HG03196 (cell line): ENCODE measurements around the gene PRPH.
"Not testable (repeated sequence)": the region's sequence is repeated elsewhere in the genome, so short reads cannot be mapped to it uniquely, and the experiment has no call there.

ENCODE experiments used
- ATAC-seq: cut with Tn5 transposase; IDR thresholded peaks from one replicate; pipeline ENCODE4 v1.9.1; 2021; ENCODE audit not compliant: unreplicated experiment

PRPH gene

DNA sequence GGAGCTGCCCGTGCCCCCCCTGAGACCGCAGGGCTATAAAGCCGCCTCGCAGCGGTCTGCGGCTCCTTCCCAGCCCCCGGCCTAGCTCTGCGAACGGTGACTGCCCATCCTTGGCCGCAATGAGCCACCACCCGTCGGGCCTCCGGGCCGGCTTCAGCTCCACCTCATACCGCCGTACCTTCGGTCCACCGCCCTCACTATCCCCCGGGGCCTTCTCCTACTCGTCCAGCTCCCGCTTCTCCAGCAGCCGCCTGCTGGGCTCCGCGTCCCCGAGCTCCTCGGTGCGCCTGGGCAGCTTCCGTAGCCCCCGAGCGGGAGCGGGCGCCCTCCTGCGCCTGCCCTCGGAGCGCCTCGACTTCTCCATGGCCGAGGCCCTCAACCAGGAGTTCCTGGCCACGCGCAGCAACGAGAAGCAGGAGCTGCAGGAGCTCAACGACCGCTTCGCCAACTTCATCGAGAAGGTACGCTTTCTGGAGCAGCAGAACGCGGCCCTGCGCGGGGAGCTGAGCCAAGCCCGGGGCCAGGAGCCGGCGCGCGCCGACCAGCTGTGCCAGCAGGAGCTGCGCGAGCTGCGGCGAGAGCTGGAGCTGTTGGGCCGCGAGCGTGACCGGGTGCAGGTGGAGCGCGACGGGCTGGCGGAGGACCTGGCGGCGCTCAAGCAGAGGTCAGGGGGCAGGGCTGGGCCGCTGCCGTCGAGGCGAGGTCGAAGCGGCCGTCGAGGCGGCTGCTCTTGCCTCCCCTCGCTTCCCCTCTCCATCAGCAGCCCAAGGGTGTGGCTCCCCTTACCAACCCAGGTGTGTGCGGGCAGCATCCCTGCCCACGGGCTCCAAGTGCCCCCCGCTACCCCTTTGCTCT lies at the start of gene PRPH:
Gene PRPH, plus strand, starts transcription at position 66 of the 855 bp plus-strand sequence. Its CDS starts 54 bp downstream, at position 120.
- ATAC-seq = no peak

DNA sequence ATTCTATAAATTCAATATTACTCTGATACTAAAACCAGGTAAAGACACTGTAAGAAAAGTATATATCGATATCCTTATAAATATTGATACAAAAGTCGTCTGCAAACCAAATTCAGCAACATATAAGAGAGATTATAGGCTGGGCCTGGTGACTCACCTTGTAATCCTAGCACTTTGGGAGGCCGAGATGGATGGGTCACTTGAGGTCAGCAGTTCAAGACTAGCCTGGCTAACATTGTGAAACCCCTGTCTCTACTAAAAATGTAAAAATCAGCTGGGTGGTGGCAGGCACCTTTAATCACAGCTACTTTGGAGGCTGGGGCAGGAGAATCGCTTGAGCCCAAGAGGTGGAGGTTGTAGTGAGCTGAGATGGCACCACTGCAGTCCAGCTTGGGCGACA lies 43.6 kb upstream of the PRPH start:
- ATAC-seq = no peak

DNA sequence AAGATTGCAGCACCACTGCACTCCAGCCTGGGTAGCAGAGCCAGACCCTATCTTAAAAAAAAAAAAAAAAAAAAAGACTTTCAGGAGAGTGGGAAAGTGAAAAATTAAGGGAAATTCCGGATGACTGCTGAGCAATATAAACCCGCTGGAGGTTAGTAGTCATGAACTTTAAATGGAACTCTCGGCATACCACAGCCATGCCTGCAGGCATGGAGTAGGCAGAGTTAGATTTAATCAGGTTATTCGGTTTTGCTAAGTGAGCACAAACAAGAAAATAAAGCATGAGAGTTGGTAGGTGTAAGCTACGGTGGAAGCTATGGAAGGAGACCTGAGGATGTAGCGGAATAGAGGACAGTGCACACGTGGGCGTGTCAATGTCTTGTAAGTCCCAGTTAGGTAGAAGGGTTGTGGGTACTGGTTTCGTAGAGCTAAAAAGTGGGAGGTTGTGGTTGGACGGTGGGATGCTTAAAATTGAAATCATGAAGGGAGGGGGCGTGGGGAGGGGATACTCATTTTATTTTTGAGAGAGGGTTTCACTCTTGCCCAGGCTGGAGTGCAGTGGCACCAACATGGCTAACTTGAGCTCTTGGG lies 41.8 kb upstream of the PRPH start:
- no peak for ATAC-seq

DNA sequence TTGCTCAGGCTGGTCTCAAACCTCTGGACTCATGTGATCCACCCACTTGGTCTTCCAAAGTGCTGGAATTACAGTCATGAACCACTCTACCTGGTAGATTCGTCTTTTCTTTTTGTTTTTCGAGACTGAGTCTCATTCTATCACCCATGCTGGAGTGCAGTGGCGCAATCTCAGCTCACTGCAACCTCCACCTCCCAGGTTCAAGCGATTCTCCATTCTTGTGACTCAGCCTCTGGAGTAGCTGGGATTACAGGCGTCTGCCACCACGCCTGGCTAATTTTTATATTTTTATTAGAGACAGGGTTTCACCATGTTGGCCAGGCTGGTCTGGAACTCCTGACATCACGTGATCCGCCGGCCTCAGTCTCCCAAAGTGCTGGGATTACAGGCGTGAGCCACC lies 39.5 kb upstream of the PRPH start:
- ATAC-seq = not testable (repeated sequence)

DNA sequence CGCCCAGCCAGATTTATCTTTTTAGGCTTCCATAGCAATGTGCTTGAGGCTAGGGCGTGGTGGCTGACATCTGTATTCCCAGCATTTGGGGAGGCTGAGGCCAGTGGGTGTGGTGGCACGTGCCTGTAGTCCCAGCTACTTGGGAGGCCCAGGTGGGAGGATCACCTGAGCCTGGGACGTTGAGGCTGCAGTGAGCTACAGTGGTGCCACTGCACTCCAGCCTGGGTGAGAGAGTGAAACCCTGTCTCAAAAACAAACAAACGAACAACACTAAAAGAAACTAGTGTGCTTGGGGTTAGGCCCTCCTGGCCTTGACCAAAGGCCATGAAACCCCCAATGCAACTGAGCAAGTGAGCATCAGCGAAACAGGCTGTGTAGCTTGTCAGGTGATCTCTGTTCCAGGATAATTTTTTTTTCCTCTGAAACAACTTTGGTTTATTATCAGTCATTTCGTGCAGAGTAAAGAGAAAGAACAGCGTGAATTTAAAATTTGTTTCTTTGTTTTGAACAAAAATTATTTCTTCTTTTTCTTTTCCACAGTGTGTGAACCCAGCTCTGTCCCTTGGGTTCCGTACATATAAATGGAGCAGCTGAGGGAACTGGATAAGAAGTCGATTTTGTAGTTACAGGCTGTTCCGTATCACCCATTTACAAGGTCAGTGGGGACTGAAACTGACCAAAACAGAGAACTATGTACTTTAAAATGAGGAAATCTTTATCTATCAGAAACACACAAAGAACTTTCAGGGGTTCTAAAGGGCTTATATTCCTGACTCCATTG lies 38.9 kb upstream of the PRPH start:
- no peak for ATAC-seq

DNA sequence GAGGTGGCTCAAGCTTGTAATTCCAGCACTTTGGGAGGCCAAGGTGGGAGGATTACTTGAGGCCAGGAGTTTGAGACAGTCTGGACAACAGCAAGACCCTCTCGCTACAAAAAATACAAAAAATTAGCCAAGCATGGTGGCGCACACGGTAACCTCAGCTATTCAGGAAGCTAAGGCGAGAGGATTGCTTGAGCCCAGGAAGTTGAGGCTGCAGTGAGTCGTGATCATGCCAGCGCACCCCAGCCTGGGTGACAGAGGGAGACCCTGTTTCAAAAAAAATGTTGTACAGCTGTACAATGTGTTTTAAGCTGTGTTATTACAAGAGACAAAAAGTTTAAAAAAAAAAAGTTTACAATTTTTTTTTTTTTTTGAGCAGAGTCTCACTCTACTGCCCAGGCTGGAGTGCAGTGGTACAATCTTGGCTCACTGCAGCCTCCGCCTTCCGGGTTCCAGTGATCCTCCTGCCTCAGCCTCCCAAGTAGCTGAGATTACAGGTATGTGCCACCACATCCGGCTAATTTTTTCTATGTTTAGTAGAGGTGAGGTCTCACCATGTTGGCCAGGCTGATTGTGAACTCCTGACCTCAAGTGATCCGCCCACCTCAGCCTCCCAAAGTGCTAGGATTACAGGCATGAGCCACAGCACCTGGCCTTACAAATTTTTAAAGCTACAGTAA lies 37.3 kb upstream of the PRPH start:
- ATAC-seq = not testable (repeated sequence)

DNA sequence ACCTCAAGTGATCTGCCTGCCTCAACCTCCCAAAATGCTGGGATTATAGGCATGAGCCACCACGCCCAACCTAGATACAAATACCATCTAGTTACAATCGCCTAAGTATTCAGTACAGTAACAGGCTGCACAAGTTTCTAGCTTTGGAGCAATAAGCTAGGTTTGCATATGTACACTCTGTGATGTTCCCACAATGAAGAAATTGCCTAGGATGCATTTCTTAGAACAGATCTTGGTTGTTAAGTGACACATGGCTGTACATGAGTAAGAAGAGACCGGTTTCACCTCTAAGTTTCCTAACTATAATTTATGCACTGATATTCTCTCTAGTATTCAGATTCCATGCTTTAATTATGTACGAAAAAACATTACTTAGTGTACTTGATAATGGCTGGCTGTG lies 35.5 kb upstream of the PRPH start:
- no peak for ATAC-seq

DNA sequence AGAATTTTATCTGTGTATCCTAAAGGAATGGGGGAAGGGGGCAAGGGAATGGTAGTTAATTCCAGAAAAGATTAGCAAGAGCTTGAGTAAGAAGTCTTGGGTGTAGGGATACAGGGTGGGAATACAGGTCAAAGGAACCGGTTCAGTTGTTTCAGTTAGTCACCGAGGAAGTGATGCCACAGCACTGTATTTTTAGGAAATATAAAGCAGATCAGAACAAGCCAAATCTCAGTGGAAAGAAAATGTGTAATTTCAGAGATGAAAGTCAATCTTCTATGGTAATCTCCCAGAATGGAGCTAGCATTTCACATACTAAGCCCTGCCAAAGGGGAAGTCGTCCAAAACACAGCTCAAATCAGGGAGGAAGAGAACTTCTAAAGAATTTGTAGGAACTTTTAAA lies 34.8 kb upstream of the PRPH start:
- ATAC-seq = no peak

DNA sequence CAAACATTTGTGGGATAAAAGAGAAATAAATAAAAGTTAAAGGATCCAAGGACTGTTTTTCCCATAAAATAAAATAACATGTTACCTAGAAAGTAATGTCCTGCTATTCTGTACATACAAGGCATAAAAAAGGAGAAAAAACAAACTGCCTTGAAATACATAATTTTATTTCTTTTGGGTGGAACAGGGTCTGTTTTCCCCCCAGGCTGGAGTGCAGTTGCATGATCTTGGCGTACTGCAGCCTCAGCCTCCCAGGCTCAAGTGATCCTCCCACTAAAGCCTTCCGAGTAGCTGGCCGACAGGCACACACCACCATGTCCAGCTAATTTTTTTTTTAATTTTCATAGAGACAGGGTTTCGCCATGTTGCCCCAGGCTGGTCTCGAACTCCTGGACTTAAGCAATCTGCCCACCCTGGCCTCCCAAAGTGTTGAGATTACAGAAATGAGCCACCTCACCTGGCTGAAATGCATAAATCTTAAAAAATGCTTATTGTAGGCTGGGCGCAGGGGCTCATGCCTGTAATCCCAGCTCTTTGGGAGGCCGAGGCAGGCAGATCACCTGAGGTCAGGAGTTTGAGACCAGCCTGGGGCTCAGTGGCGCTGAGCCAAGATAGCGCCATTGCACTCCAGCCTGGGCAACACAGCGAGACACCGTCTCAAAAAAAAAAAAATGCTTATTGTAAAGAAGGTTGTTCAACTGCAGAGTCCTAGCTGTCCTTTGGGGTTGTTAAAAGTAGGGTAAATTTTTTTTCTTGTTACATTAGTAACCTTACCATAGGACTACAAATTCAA lies 34.2 kb upstream of the PRPH start:
- no peak for ATAC-seq

DNA sequence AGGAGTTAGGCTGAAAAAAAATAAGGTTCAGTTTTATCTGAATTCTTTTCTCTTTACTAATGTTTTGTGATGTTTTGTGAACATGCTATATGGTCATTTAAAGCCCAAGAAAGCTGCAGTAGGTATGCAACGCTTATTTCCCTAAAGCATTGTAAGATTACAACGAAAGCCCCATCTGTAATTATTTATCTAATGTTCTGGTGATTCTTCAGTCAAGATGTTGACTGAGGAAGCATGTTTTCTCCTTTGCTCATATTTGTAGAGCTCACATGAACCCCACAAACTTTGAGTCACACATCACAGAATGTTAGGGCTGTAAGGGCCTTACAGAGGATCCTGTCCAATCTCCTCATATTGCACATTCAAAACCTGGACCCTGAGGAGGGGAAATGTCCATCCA lies 33.2 kb upstream of the PRPH start:
- ATAC-seq = no peak

DNA sequence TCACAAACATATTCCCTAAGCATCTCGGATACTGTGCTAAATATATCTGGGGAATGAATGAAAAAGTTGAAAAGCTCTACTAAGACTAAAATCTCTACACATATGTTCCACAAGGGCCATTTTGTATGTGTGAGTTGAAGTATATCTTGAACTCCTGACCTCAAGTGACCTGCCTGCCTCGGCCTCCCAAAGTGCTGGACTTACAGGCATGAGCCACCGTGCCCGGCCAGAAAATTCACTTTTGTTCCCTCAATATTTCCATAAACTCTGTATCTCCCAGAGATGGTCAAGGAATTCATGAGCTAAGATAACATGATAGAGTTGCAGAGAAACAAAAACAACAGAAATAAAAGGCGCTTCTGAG lies 31.6 kb upstream of the PRPH start:
- ATAC-seq = no peak

DNA sequence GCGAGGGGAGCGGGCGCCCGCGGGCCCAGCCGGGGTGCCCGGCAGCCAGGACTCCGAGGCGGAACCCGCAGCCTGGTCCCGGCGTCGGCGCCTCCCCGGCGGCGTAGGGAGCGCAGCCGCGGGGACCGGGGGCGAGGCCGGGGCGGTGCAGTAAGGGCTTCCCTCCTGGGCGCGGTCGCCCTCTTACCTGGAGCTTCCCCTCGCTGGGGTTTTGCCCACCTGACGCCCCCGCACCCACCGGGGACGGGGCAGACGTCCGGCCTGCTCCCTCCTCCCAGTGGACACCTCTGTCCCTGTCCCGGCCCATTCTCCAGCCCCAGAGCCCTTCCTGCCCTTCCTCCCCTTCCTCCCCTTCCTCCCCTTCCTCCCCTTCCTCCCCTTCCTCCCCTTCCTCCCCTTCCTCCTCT lies 30.5 kb upstream of the PRPH start:
- ATAC-seq = peak; percentile 11

DNA sequence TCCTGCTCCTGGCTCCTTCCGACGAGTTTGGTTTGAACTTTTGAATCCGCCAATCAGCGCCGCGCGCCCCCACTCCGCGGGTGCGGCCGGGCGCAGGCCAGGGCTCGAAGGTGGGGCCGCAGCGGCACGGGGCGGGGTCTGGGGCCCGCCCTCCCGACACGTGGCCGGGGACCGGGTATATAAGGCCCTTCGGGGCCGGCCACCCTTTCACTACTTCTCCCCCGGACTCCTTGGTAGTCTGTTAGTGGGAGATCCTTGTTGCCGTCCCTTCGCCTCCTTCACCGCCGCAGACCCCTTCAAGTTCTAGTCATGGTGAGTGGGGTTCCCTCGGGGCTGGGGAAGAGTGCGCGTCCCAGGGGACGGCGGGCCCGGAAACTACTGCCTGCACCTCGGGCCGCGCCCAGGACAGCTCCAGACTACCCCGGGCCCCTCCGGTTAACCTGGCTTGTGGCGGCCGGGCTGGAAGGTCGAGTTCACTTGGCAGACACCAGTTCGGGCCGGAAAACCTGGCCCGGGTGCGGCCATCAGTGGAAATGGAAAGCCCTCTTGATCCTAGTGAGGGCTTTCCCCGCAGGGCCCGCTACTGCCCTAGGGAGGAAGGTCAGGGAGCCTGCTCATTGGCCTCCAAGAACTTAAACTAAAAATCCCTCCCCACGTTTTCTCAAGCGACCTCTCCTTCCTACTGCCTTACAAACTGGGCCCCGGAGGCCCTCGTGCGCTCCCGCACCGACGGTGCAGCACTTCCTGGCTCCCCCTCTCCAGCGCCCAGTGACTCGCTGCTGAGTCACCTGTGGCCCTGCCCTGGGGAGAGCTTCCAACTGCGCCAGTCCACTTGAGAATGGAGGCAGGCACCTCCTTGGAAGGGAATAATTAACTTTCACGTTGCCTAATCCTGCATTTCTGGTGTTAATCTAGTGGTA lies 29.8 kb upstream of the PRPH start, which contains the start of gene TUBA1C:
Gene TUBA1C, plus strand, starts transcription at position 210 of the 920 bp plus-strand sequence. Its CDS starts 100 bp downstream, at position 310.
- peak; percentile 88 for ATAC-seq

DNA sequence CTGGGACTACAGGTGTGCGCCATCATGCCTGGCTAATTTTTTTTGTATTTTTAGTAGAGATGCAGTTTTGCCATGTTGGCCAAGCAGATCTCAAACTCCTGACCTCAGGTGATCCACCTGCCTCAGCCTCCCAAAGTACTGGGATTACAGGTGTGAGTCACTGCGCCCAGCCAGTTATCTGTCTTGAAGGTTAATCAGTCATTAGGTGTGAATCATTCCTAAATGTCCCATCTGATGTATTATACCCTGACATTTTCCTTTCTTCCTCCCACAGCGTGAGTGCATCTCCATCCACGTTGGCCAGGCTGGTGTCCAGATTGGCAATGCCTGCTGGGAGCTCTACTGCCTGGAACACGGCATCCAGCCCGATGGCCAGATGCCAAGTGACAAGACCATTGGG lies 25.8 kb upstream of the PRPH start:
- ATAC-seq = not testable (repeated sequence)

DNA sequence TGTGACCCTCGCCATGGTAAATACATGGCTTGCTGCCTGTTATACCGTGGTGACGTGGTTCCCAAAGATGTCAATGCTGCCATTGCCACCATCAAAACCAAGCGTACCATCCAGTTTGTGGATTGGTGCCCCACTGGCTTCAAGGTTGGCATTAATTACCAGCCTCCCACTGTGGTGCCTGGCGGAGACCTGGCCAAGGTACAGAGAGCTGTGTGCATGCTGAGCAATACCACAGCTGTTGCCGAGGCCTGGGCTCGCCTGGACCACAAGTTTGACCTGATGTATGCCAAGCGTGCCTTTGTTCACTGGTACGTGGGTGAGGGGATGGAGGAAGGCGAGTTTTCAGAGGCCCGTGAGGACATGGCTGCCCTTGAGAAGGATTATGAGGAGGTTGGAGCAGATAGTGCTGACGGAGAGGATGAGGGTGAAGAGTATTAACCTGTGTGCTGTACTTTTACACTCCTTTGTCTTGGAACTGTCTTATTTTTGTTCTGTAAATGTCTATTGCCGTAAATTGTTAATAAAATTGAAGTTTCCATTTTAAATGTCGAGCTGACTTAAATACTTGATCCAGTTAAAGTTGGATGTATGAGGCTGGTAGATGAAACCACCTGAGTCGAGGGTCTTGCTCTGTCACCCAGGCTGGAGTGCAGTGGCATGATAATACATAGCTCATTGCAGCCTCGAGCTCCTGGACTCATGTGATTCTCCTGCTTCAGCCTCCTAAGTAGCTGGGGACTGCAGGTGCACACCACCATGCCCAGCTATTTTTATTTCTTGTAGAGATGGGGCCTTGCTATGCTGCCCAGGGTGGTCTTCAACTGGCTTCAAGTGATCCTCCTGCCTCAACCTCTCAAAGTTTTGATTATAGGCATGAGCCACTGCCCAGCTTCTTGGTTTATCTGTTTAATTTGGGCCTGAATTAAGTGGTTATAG lies 21.9 kb upstream of the PRPH start:
- no peak for ATAC-seq

DNA sequence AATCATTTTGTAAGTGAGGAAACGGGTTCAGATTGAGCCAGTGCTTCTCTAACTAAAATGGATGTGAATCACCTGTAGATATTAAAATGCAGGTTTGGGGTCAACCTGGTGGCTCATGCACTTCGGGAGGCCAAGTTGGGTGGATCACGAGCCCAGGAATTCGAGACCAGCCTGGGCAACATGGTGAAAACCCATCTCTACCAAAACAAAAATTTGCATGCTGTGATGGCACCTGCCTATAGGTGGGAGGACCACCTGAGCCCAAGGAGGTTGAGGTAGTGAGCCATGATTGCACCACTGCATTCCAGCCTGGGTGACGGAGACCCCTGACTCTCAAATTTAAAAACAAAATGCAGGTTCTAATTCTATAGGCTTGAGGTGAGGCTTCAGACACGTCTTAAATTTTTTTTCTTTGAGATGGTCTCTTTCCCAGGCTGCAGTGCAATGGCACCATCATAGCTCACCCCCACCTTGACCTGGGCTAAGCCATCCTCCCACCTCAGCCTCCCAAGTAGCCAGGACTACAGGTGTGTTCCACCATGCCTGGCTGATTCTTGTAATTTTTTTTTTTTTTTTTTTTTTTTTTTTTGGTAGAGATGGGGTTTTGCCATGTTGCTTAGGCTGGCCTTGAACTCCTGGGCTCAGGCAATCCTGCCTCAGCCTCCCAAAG lies 21.1 kb upstream of the PRPH start:
- no peak for ATAC-seq

DNA sequence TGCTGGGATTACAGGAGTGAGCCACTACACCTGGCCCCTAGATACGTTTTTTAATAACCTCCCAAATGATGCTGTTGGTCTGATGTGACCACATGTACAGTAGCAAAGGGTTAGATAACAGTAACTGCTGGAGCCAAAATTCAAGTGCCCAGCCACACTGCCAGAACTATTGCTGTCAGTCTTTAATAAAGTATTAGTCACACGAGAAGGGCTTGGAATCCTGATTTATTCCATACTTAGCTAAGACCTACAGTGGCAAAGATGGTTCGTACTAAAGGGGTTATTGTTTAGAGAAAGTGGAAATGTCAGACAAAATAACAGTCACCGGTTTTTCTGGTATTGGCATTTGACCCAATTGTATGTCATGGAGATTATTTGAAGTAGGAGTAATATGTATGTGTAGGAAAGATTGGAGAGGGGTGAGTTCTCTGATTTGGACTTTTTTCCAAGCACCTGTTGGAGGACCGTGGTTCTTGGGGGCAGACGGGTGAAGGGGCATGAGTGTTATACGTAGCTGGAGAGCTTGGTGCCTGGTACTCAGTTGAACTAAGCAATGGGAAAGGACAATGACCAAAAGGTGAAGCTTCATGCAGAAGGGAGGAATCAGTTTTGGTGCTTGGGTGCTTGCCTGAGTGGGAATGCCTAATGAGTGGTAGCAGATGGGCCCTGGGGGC lies 20.4 kb upstream of the PRPH start:
- no peak for ATAC-seq
